Trophoblast cell (in vitro differentiated cells and primary cell): ENCODE measurements around the gene ETNPPL.

Experiments used
- DNase-seq, 2 donors: peaks; one replicate each; pipeline ENCODE4 v3.0.0-alpha.2; 2016
- H2AFZ ChIP-seq: 2 replicates; pipeline ENCODE4 v1.6.1; 2013; ENCODE audit warnings: low read length, moderate library complexity, mild to moderate bottlenecking; ENCODE audit not compliant: insufficient read depth, poor library complexity
- H2AK5ac ChIP-seq: 2 replicates; pipeline ENCODE4 v1.6.1; 2013; ENCODE audit warnings: mild to moderate bottlenecking, low read length
- H2BK120ac ChIP-seq: 2 replicates; pipeline ENCODE4 v1.6.1; 2013; ENCODE audit warnings: low read length, mild to moderate bottlenecking, moderate library complexity; ENCODE audit not compliant: insufficient read depth, poor library complexity
- H2BK12ac ChIP-seq: 2 replicates; pipeline ENCODE4 v1.6.1; 2013; ENCODE audit warnings: mild to moderate bottlenecking, low read length, moderate library complexity
- H2BK5ac ChIP-seq: 2 replicates; pipeline ENCODE4 v1.6.1; 2013; ENCODE audit warnings: low read length, low read depth, moderate library complexity, mild to moderate bottlenecking; ENCODE audit not compliant: poor library complexity
- H3K14ac ChIP-seq: 2 replicates; pipeline ENCODE4 v1.6.1; 2013; ENCODE audit warnings: mild to moderate bottlenecking, low read length
- H3K18ac ChIP-seq: 2 replicates; pipeline ENCODE4 v1.6.1; 2013; ENCODE audit warnings: mild to moderate bottlenecking, low read length
- H3K23ac ChIP-seq: 2 replicates; pipeline ENCODE4 v1.6.1; 2013; ENCODE audit warnings: low read length
- H3K27ac ChIP-seq: 2 replicates; pipeline ENCODE4 v1.5.1; 2013; ENCODE audit warnings: low read depth, mild to moderate bottlenecking, inconsistent platforms, low read length, moderate library complexity
- H3K27me3 ChIP-seq: 2 replicates; pipeline ENCODE4 v1.6.1; 2013; ENCODE audit warnings: inconsistent platforms, mild to moderate bottlenecking, low read length, moderate library complexity; ENCODE audit not compliant: insufficient read depth
- H3K36me3 ChIP-seq, 2 experiments: 1 replicate in 1 of 2; 2 replicates in 1 of 2; pipeline ENCODE4 v1.6.1; 2013; ENCODE audit warnings: low read length in 2 of 2, mild to moderate bottlenecking in 2 of 2, moderate library complexity in 1 of 2; ENCODE audit not compliant: insufficient read depth in 2 of 2, control insufficient read depth in 1 of 2
- H3K4ac ChIP-seq: 2 replicates; pipeline ENCODE4 v1.6.1; 2013; ENCODE audit warnings: low read depth, mild to moderate bottlenecking, low read length, moderate library complexity
- H3K4me1 ChIP-seq, 2 experiments: 1 replicate in 1 of 2; 2 replicates in 1 of 2; pipeline ENCODE4 v1.6.1; 2013; ENCODE audit warnings: low read length in 2 of 2, mild to moderate bottlenecking in 2 of 2, moderate library complexity in 1 of 2; ENCODE audit not compliant: insufficient read depth in 2 of 2, control insufficient read depth in 1 of 2
- H3K4me2 ChIP-seq: 2 replicates; pipeline ENCODE4 v1.6.1; 2013; ENCODE audit warnings: inconsistent platforms, mild to moderate bottlenecking, low read length, moderate library complexity
- H3K4me3 ChIP-seq: 2 replicates; pipeline ENCODE4 v1.5.1; 2013; ENCODE audit warnings: mild to moderate bottlenecking, low read depth, low read length, inconsistent platforms
- H3K79me1 ChIP-seq: one replicate; pipeline ENCODE4 v1.6.1; 2013; ENCODE audit warnings: low read length
- H3K79me2 ChIP-seq: 2 replicates; pipeline ENCODE4 v1.6.1; 2013; ENCODE audit warnings: low read length, mild to moderate bottlenecking; ENCODE audit not compliant: control insufficient read depth, insufficient read depth, poor library complexity
- H3K9ac ChIP-seq: 2 replicates; pipeline ENCODE4 v1.6.1; 2013; ENCODE audit warnings: mild to moderate bottlenecking, low read length
- H3K9me3 ChIP-seq: 2 replicates; pipeline ENCODE4 v1.6.1; 2013; ENCODE audit warnings: low read depth, mild to moderate bottlenecking, control low read depth, inconsistent platforms, low read length; ENCODE audit not compliant: insufficient read depth
- H4K12ac ChIP-seq: 2 replicates; pipeline ENCODE4 v1.6.1; 2013; ENCODE audit warnings: low read depth, mild to moderate bottlenecking, low read length, moderate library complexity
- H4K8ac ChIP-seq: 2 replicates; pipeline ENCODE4 v1.6.1; 2013; ENCODE audit warnings: low read depth, mild to moderate bottlenecking, low read length, moderate library complexity
- H4K91ac ChIP-seq: one replicate; pipeline ENCODE4 v1.6.1; 2013; ENCODE audit warnings: low read depth, mild to moderate bottlenecking, low read length, moderate library complexity
- WGBS: extraction: QIAGEN DNeasy Blood & Tissue Kit; methylation state at CpG from one replicate; pipeline ENCODE4 v1.1.7; 2013; ENCODE audit warnings: missing lambda C conversion rate; ENCODE audit not compliant: insufficient read length, insufficient coverage; ENCODE audit errors: extremely low coverage; 5-methylcytosine and 5-hydroxymethylcytosine counted together

The ETNPPL gene

DNA sequence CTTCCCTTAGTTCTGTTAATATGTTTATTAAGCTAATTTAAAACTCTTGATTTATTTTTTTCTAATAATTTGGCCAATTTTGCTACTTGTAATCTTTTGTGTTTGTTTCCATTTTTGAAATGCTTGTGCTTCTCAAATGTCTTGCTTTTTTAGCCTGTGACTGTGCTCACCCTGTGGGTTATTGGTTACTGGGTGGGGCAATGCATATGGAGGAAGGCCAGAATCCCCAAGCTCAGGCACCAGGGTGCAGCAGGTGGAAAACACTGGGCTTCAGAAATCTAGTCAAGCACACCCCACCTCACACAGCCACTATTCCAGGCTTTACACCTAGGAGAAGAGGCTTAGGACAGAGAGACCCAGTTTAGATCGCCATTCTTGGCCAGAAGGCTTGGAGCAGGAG lies 33.1 kb downstream of the ETNPPL start:
- Histone ChIP-seq H2BK5ac (no peak overlapping the region), H3K79me1 (no peaks in the 10 kb centered on the region), H3K4ac (no peak overlapping the region), H3K18ac (no peak overlapping the region), H3K4me2 (no peak overlapping the region), H3K4me1 (no peaks in the 10 kb centered on the region), H3K79me2 (no peaks in the 10 kb centered on the region), H3K14ac (no peak overlapping the region), H3K9me3 (peaks cover 8% of the 10 kb centered on the region), H3K36me3 (no peaks in the 10 kb centered on the region), H3K27ac (no peak overlapping the region), H2BK12ac (no peak overlapping the region), H3K23ac (no peak overlapping the region), H4K91ac (no peak overlapping the region), H4K12ac (no peak overlapping the region), H3K27me3 (no peaks in the 10 kb centered on the region), H2AK5ac (no peak overlapping the region), H3K4me3 (no peak overlapping the region), H4K8ac (no peak overlapping the region), H2BK120ac (no peak overlapping the region), H3K9ac (no peak overlapping the region), H2AFZ (no peak overlapping the region)
- no peak for DNase-seq
- no CpG with 5 or more reads among the region's 1 CpG for WGBS

GRCh38 chr4:108725457-108725856 lies 37.4 kb downstream of the ETNPPL start:
- H3K14ac ChIP-seq = no peak overlapping the region
- H2AK5ac ChIP-seq = no peak overlapping the region
- no peaks in the 10 kb centered on the region for H3K36me3 ChIP-seq
- H2BK5ac ChIP-seq = no peak overlapping the region
- H3K9me3 ChIP-seq = peaks cover 8% of the 10 kb centered on the region
- H2BK12ac ChIP-seq = no peak overlapping the region
- no peak overlapping the region for H3K18ac ChIP-seq
- H4K8ac ChIP-seq = no peak overlapping the region
- no peaks in the 10 kb centered on the region for H3K79me1 ChIP-seq
- WGBS = no CpG with 5 or more reads among the region's 1 CpG
- H4K91ac ChIP-seq = no peak overlapping the region
- H3K79me2 ChIP-seq = no peaks in the 10 kb centered on the region
- no peaks in the 10 kb centered on the region for H3K4me1 ChIP-seq
- no peak for DNase-seq
- no peaks in the 10 kb centered on the region for H3K27me3 ChIP-seq
- no peak overlapping the region for H3K4ac ChIP-seq
- H3K4me3 ChIP-seq = no peak overlapping the region
- H2BK120ac ChIP-seq = no peak overlapping the region
- no peak overlapping the region for H2AFZ ChIP-seq
- no peak overlapping the region for H4K12ac ChIP-seq
- no peak overlapping the region for H3K4me2 ChIP-seq
- no peak overlapping the region for H3K9ac ChIP-seq
- H3K23ac ChIP-seq = no peak overlapping the region
- no peak overlapping the region for H3K27ac ChIP-seq

DNA sequence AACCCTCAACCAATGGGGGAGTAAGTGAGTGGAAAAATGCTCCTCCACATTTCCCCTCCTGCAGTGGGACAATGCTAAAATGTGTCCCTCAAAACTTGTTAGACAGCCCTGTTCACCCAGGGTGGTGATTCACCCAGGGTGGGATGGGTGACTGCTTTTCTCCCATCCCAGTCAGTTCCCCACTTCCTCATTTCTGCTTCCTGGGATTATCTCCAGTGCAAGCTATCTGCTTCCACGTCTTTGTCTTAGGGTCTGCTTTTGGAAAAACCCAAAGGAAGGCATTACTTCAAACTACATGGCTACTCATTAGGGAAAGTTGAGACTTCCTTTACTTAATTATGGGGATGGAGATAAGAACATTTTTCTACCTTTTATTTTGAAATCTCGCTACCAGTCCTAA lies 45.5 kb downstream of the ETNPPL start:
- H4K12ac ChIP-seq = no peak overlapping the region
- H3K23ac ChIP-seq = no peak overlapping the region
- WGBS = no CpG with 5 or more reads among the region's 2 CpGs
- H3K79me1 ChIP-seq = no peaks in the 10 kb centered on the region
- H3K4me3 ChIP-seq = no peak overlapping the region
- H2AK5ac ChIP-seq = no peak overlapping the region
- no peak overlapping the region for H2BK5ac ChIP-seq
- no peak overlapping the region for H3K14ac ChIP-seq
- no peak overlapping the region for H2AFZ ChIP-seq
- no peak overlapping the region for H3K18ac ChIP-seq
- no peaks in the 10 kb centered on the region for H3K36me3 ChIP-seq
- H3K27me3 ChIP-seq = no peaks in the 10 kb centered on the region
- H3K4me2 ChIP-seq = no peak overlapping the region
- no peak overlapping the region for H2BK12ac ChIP-seq
- no peak for DNase-seq
- H3K9ac ChIP-seq = no peak overlapping the region
- no peak overlapping the region for H4K8ac ChIP-seq
- no peak overlapping the region for H3K27ac ChIP-seq
- H3K4ac ChIP-seq = no peak overlapping the region
- no peak overlapping the region for H4K91ac ChIP-seq
- H3K4me1 ChIP-seq = no peaks in the 10 kb centered on the region
- H3K79me2 ChIP-seq = no peaks in the 10 kb centered on the region
- no peaks in the 10 kb centered on the region for H3K9me3 ChIP-seq
- H2BK120ac ChIP-seq = no peak overlapping the region

- H4K8ac ChIP-seq = no peak overlapping the region
- WGBS = no CpG with 5 or more reads among the region's 2 CpGs
- H2AK5ac ChIP-seq = no peak overlapping the region
- H2BK120ac ChIP-seq = no peak overlapping the region
- no peaks in the 10 kb centered on the region for H3K79me2 ChIP-seq
- H3K4me1 ChIP-seq = no peaks in the 10 kb centered on the region
- H3K18ac ChIP-seq = no peak overlapping the region
- no peak overlapping the region for H4K91ac ChIP-seq
- H3K9ac ChIP-seq = no peak overlapping the region
- H3K27me3 ChIP-seq = no peaks in the 10 kb centered on the region
- no peak for DNase-seq
- H3K9me3 ChIP-seq = no peaks in the 10 kb centered on the region
- H2BK12ac ChIP-seq = no peak overlapping the region
- H3K36me3 ChIP-seq = no peaks in the 10 kb centered on the region
- H3K4me2 ChIP-seq = no peak overlapping the region
- H4K12ac ChIP-seq = no peak overlapping the region
- H2AFZ ChIP-seq = no peak overlapping the region
- H3K14ac ChIP-seq = no peak overlapping the region
- H3K4me3 ChIP-seq = no peak overlapping the region
- no peaks in the 10 kb centered on the region for H3K79me1 ChIP-seq
- H3K23ac ChIP-seq = no peak overlapping the region
- no peak overlapping the region for H3K4ac ChIP-seq
- no peak overlapping the region for H2BK5ac ChIP-seq
- H3K27ac ChIP-seq = no peak overlapping the region
These were observed 46.5 kb downstream of the ETNPPL start for GRCh38 chr4:108716340-108716739.
